ENCODE results near the gene TTLL1. TPM values are rescaled to one million over a fixed set of nuclear protein-coding genes. Genes with fewer than 3 reads are reported as not detected.

Gene TTLL1
- total RNA-seq: 10.0 and 12.7 TPM in 2 replicates

DNA sequence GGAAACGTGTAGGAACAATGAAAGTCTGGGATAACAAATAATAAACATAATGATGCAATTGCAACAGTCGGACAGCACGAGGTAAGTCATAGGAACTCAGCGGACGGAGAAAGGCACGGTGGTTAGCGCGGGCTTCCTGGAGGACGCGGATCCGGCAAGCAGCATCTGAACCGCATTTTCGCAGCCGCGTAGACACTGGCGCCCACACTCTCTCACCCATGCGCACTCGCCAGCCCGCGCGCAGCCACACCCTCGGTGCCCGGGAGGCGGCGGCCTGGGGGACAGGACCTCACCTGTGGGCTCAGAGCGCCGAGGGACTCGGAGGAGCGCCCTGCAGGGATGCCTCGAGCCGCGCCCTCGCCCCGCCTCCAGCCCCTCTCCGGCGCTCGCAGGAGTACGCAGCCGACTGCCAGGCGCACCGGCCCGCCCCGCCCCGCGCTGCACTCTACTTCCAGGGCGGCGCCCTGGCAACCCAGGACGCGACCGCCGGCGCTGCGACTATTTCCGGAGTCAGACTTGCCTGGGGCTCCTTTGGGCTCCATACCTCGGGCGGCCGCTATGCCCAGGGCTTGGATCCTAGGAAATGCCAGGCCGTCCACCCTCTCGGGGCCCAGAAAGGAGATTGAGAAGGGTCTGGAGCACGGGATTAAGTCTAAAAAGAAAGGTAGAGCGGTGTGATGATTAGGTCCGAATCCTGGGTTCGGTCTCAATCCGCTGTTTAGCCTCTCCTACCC, at the start of gene TTLL1:
Gene TTLL1 (minus strand): TSS at position 408 of the 734 bp plus-strand sequence. CDS start 13,805 bp downstream, outside the sequence.

GRCh38 chr22:43110444-43110926, 21.3 kb upstream of the TTLL1 start, which contains the start of gene BIK:
TSS of gene BIK (plus strand) at chr22:43110750. CDS start at chr22:43124023, 13,273 bp downstream.

GRCh38 chr22:43014869-43015676, 74.1 kb downstream of the TTLL1 start, which contains the start of gene PACSIN2:
TSS of gene PACSIN2 (minus strand) at chr22:43015149. CDS start at chr22:42912080, 103,069 bp downstream.

Other genes starting within 250 kb of the TTLL1 start
- gene ARFGAP3, start 232.1 kb downstream of the TTLL1 start, total RNA-seq: 66.9 and 87.7 TPM in 2 replicates
- 51.3 and 60.3 TPM in 2 replicates for gene PACSIN2, start 74.2 kb downstream of the TTLL1 start, total RNA-seq
- gene BIK, start 21.4 kb upstream of the TTLL1 start, total RNA-seq: 1.1 and 1.3 TPM in 2 replicates
- gene MCAT, start 54.0 kb upstream of the TTLL1 start, total RNA-seq: 16.9 and 18.2 TPM in 2 replicates
- gene TSPO, start 62.2 kb upstream of the TTLL1 start, total RNA-seq: 359 and 510 TPM in 2 replicates
- 28.3 and 32.2 TPM in 2 replicates for gene TTLL12, start 97.7 kb upstream of the TTLL1 start, total RNA-seq

Measured in epithelial cell of umbilical artery (primary cell).